ENCODE data around the gene HBP1.

HBP1 gene

GRCh38 chr7:107160389-107160788 is 8.4 kb upstream of the HBP1 start:
- TF ChIP-seq CTCF (conservative IDR thresholded peaks at IDR 0.05): no peak
- no peak overlapping the region for H3K27ac ChIP-seq

GRCh38 chr7:107161415-107161814 is 7.4 kb upstream of the HBP1 start:
- no peak for TF ChIP-seq CTCF (conservative IDR thresholded peaks at IDR 0.05)
- no peak overlapping the region for H3K27ac ChIP-seq

GRCh38 chr7:107162475-107162874 is 6.3 kb upstream of the HBP1 start:
- H3K27ac ChIP-seq: peak overlapping the region; percentile 18; the same call in 1 of the 2 replicates
- TF ChIP-seq CTCF (conservative IDR thresholded peaks at IDR 0.05): no peak

GRCh38 chr7:107164092-107164491 is 4.7 kb upstream of the HBP1 start:
- TF ChIP-seq CTCF (conservative IDR thresholded peaks at IDR 0.05): no peak
- no peak overlapping the region for H3K27ac ChIP-seq

- no peak overlapping the region for H3K27ac ChIP-seq
- TF ChIP-seq CTCF (conservative IDR thresholded peaks at IDR 0.05): no peak
Measured at GRCh38 chr7:107165341-107165740, 3.5 kb upstream of the HBP1 start.

- H3K27ac ChIP-seq: peak overlapping the region; percentile 96
- TF ChIP-seq CTCF (conservative IDR thresholded peaks at IDR 0.05): no peak
Measured at GRCh38 chr7:107166736-107167426, 1.9 kb upstream of the HBP1 start.

GRCh38 chr7:107167483-107168232 is 1.1 kb upstream of the HBP1 start:
- peak; percentile 58 for TF ChIP-seq CTCF (conservative IDR thresholded peaks at IDR 0.05)
- peak overlapping the region; percentile 96 for H3K27ac ChIP-seq
